Parathyroid adenoma (tissue), 2 donors: ENCODE measurements around the gene ACYP1.

Experiments
- H2AFZ ChIP-seq: fragments of 300-600 bp; sonication (generic); one replicate; pipeline ENCODE4 v1.7.0; 2017; ENCODE audit warnings: antibody characterized with exemption, mild to moderate bottlenecking
- H3K27ac ChIP-seq: fragments of 300-600 bp; sonication (generic); one replicate; pipeline ENCODE4 v1.7.0; 2017
- H3K27me3 ChIP-seq: fragments of 300-600 bp; sonication (generic); one replicate; pipeline ENCODE4 v1.7.0; 2017; ENCODE audit warnings: low read length; ENCODE audit not compliant: control insufficient read depth, insufficient read depth
- H3K36me3 ChIP-seq: fragments of 300-600 bp; sonication (generic); one replicate; pipeline ENCODE4 v1.7.0; 2017; ENCODE audit warnings: low read length; ENCODE audit not compliant: control insufficient read depth, insufficient read depth
- H3K4me1 ChIP-seq: fragments of 300-600 bp; sonication (generic); one replicate; pipeline ENCODE4 v1.7.0; 2017; ENCODE audit warnings: control low read depth
- H3K4me2 ChIP-seq: fragments of 300-600 bp; sonication (generic); one replicate; pipeline ENCODE4 v1.7.0; 2017; ENCODE audit warnings: low read length
- H3K4me3 ChIP-seq: fragments of 300-600 bp; sonication (generic); one replicate; pipeline ENCODE4 v1.7.0; 2017; ENCODE audit warnings: low read depth, low read length
- H3K79me2 ChIP-seq: fragments of 300-600 bp; sonication (generic); one replicate; pipeline ENCODE4 v1.7.0; 2017; ENCODE audit warnings: control low read depth
- H3K9ac ChIP-seq: fragments of 300-600 bp; sonication (generic); one replicate; pipeline ENCODE4 v1.7.0; 2017; ENCODE audit warnings: mild to moderate bottlenecking
- H3K9me3 ChIP-seq: fragments of 300-600 bp; sonication (generic); one replicate; pipeline ENCODE4 v1.7.0; 2017; ENCODE audit warnings: low read length; ENCODE audit not compliant: control insufficient read depth
- CTCF ChIP-seq: fragments of 300-600 bp; sonication (generic); IDR thresholded peaks from one replicate; pipeline ENCODE4 v1.7.0; 2017; ENCODE audit warnings: antibody characterized with exemption, mild to moderate bottlenecking
- donor health status: primary hyperparathyroidism.

ACYP1 gene

GRCh38 chr14:75091251-75091650 lies 27.4 kb upstream of the ACYP1 start:
- H3K9me3 ChIP-seq: no peaks in the 10 kb centered on the region
- H3K79me2 ChIP-seq: peaks cover 2% of the 10 kb centered on the region
- no peak overlapping the region for H3K27ac ChIP-seq
- no peaks in the 10 kb centered on the region for H3K27me3 ChIP-seq
- no peaks in the 10 kb centered on the region for H3K4me1 ChIP-seq
- no peaks in the 10 kb centered on the region for H3K36me3 ChIP-seq
- H2AFZ ChIP-seq: no peak overlapping the region
- TF ChIP-seq CTCF: no peak
- no peak overlapping the region for H3K4me3 ChIP-seq
- H3K4me2 ChIP-seq: no peak overlapping the region
- H3K9ac ChIP-seq: no peak overlapping the region

GRCh38 chr14:75090353-75090752 lies 26.5 kb upstream of the ACYP1 start:
- TF ChIP-seq CTCF: no peak
- H3K36me3 ChIP-seq: no peaks in the 10 kb centered on the region

GRCh38 chr14:75088566-75089373 lies 24.9 kb upstream of the ACYP1 start:
- Histone ChIP-seq H3K9me3 (no peaks in the 10 kb centered on the region), H3K36me3 (no peaks in the 10 kb centered on the region), H3K79me2 (no peaks in the 10 kb centered on the region), H3K4me3 (no peak overlapping the region), H3K9ac (no peak overlapping the region), H2AFZ (no peak overlapping the region), H3K27ac (no peak overlapping the region), H3K27me3 (no peaks in the 10 kb centered on the region), H3K4me2 (no peak overlapping the region), H3K4me1 (no peaks in the 10 kb centered on the region)
- TF ChIP-seq CTCF: peak; percentile 81

More at GRCh38 chr14:75090353-75090752, 26.5 kb upstream of the ACYP1 start:
- Histone ChIP-seq H3K79me2 (peaks cover 2% of the 10 kb centered on the region), H2AFZ (no peak overlapping the region), H3K4me2 (no peak overlapping the region), H3K4me3 (no peak overlapping the region), H3K4me1 (no peaks in the 10 kb centered on the region), H3K27me3 (no peaks in the 10 kb centered on the region), H3K27ac (no peak overlapping the region), H3K9me3 (no peaks in the 10 kb centered on the region), H3K9ac (no peak overlapping the region)

GRCh38 chr14:75088153-75088552 lies 24.3 kb upstream of the ACYP1 start:
- Histone ChIP-seq H3K4me1 (no peaks in the 10 kb centered on the region), H3K27me3 (no peaks in the 10 kb centered on the region), H3K4me2 (no peak overlapping the region), H3K9ac (no peak overlapping the region), H3K4me3 (no peak overlapping the region), H3K36me3 (no peaks in the 10 kb centered on the region), H3K27ac (no peak overlapping the region), H3K79me2 (no peaks in the 10 kb centered on the region), H2AFZ (no peak overlapping the region), H3K9me3 (no peaks in the 10 kb centered on the region)
- no peak for TF ChIP-seq CTCF

GRCh38 chr14:75084513-75084912 lies 20.7 kb upstream of the ACYP1 start:
- peak; percentile 21 for TF ChIP-seq CTCF
- Histone ChIP-seq H3K9me3 (no peaks in the 10 kb centered on the region), H3K4me3 (no peak overlapping the region), H3K4me1 (no peaks in the 10 kb centered on the region), H3K9ac (no peak overlapping the region), H2AFZ (no peak overlapping the region), H3K27me3 (no peaks in the 10 kb centered on the region), H3K36me3 (no peaks in the 10 kb centered on the region), H3K4me2 (no peak overlapping the region), H3K79me2 (no peaks in the 10 kb centered on the region), H3K27ac (no peak overlapping the region)
